OCI-LY1 (cell line): Measurements from ENCODE around the gene LIPC.

ENCODE experiments used
- CTCF ChIP-seq: fragments of 200-600 bp; sonication (generic), shearing (Covaris generic); IDR thresholded peaks from 2 replicates; pipeline ENCODE4 v1.5.1; 2017; ENCODE audit warnings: mild to moderate bottlenecking, antibody characterized with exemption, low read length, moderate library complexity, mixed read lengths
- EZH2 ChIP-seq: fragments of 200-600 bp; sonication (generic), shearing (Covaris generic); IDR thresholded peaks from 2 replicates; pipeline ENCODE4 v1.8.0; 2017; ENCODE audit warnings: borderline replicate concordance, mixed run types, mild to moderate bottlenecking, antibody characterized with exemption, low read length, moderate library complexity, mixed read lengths

- TF ChIP-seq CTCF (no peak), EZH2 (no peak)
These were observed 141.5 kb downstream of the LIPC start for GRCh38 chr15:58573270-58573669.
